Upper lobe of left lung (tissue), 4 donors: ENCODE measurements around the gene B3GALNT1.

ENCODE experiments used
- CTCF ChIP-seq, 6 experiments: fragments of 450-650 bp in 4 of 6; fragments of 200-600 bp in 2 of 6; sonication (generic) in 2 of 6; IDR thresholded peaks; one replicate each; pipeline ENCODE4 v1.5.1; 2016 to 2019; ENCODE audit warnings: antibody characterized with exemption in 6 of 6
- EP300 ChIP-seq, 4 donors: sonication (generic); formaldehyde crosslinking; IDR thresholded peaks; one replicate each; pipeline ENCODE4 v1.5.1; 2017; ENCODE audit warnings: antibody characterized with exemption in 4 of 4, control low read depth in 2 of 4
- POLR2A ChIP-seq, 4 donors: fragments of 450-650 bp; IDR thresholded peaks; one replicate each; pipeline ENCODE4 v1.5.1; 2016 to 2017; ENCODE audit warnings: antibody characterized with exemption in 4 of 4, mild to moderate bottlenecking in 2 of 4
- POLR2AphosphoS5 ChIP-seq, 2 donors: sonication (generic); formaldehyde crosslinking; IDR thresholded peaks; one replicate each; pipeline ENCODE4 v1.5.1; 2017; ENCODE audit warnings: antibody characterized with exemption in 2 of 2

DNA sequence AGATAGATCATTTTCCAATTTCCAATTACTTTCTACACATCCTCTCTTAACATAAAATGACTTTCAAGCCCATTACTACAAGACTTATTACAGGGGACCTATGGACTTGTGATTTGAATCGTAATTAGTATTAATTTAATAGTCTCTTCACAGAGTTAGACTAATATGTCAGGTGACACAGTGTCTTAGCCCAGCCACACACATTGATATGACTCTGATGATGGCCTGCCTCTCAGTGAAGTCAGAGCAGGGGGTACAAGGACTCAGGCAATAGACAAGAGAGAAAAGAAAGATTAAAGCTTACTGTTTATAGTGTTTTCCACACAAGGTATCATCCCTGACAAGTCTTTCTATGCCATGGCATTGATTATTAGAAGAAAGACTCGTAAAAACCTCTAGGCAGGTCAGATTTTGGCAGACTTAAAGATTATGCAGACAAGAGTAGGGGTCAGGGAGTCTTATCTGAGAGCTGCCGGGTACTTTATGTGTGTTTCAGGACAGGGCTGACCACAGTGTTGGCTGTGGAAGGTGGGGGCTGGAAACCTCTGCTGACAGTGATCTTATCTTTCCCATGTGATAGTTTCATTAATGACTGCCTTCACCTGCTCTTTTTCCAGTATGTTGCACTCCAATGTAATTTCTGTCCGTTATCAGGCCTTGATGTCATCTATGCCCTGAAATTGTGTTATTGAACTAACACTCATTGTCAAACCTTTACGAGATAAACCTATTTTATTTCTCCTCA lies 50.1 kb downstream of the B3GALNT1 start:
- TF ChIP-seq CTCF (IDR thresholded peaks at IDR 0.05) (no peak), POLR2A (IDR thresholded peaks at IDR 0.05) (no peak), EP300 (IDR thresholded peaks at IDR 0.05) (no peak), POLR2AphosphoS5 (IDR thresholded peaks at IDR 0.05) (no peak)
